PC-3 (cell line): ENCODE results near the gene PPFIA1. TPM values are rescaled to one million over a fixed set of nuclear protein-coding genes. Genes with fewer than 3 reads are reported as not detected.

Source experiments
- ATAC-seq: fragments of 200-7000 bp; cut with Tn5 transposase; 2 replicates; pipeline ENCODE4 v1.9.1; 2020; ENCODE audit warnings: mild to moderate bottlenecking, moderate library complexity
- BruUV-seq: library from RNA; stranded (reverse); fragments of 400-500 nt; replicated peaks from 2 replicates; lab custom pipeline; 2021; lab: Mats Ljungman, UMichigan
- CTCF ChIA-PET: fragments of 300-600 bp; sonication (Branson Sonifier 250); formaldehyde crosslinking; loops from one replicate; lab custom pipeline; 2022; ENCODE audit warnings: antibody characterized with exemption; lab: Charles Lee
- POLR2A ChIA-PET: fragments of 300-600 bp; sonication (Branson Sonifier 250); formaldehyde crosslinking; loops from one replicate; lab custom pipeline; 2022; ENCODE audit warnings: antibody characterized with exemption; ENCODE audit not compliant: unreplicated experiment; lab: Charles Lee
- DNase-seq: peaks from one replicate; pipeline ENCODE4 v3.0.0-alpha.2; 2015
- H2AFZ ChIP-seq: fragments of 300-600 bp; sonication (generic); 2 replicates; pipeline ENCODE4 v1.6.0; 2016; ENCODE audit warnings: antibody characterized with exemption, low read length
- H3F3A ChIP-seq: fragments of 300-600 bp; sonication (generic); one replicate; pipeline ENCODE4 v1.6.0; 2017; ENCODE audit warnings: antibody characterized with exemption, low read length, control low read depth, mild to moderate bottlenecking; ENCODE audit not compliant: unreplicated experiment
- H3K27ac ChIP-seq: fragments of 300-600 bp; sonication (generic); 2 replicates; pipeline ENCODE4 v1.5.1; 2016; ENCODE audit warnings: mild to moderate bottlenecking, low read length
- H3K27me3 ChIP-seq: fragments of 300-600 bp; sonication (generic); 2 replicates; pipeline ENCODE4 v1.6.1; 2016; ENCODE audit warnings: low read length, mixed read lengths
- H3K36me3 ChIP-seq: fragments of 300-600 bp; sonication (generic); 2 replicates; pipeline ENCODE4 v1.6.1; 2016; ENCODE audit warnings: low read depth, mixed run types, low read length, mixed read lengths
- H3K4me1 ChIP-seq: fragments of 300-600 bp; sonication (generic); 2 replicates; pipeline ENCODE4 v1.5.1; 2016; ENCODE audit warnings: low read length; ENCODE audit not compliant: insufficient read depth
- H3K4me2 ChIP-seq: fragments of 300-600 bp; sonication (generic); 2 replicates; pipeline ENCODE4 v1.6.0; 2016; ENCODE audit warnings: low read length
- H3K4me3 ChIP-seq: fragments of 300-600 bp; sonication (generic); 2 replicates; pipeline ENCODE4 v1.5.1; 2016; ENCODE audit warnings: mild to moderate bottlenecking, low read length, mixed read lengths
- H3K79me2 ChIP-seq: fragments of 300-600 bp; sonication (generic); 2 replicates; pipeline ENCODE4 v1.6.1; 2017; ENCODE audit warnings: low read length, mixed read lengths
- H3K9ac ChIP-seq: fragments of 300-600 bp; sonication (generic); 2 replicates; pipeline ENCODE4 v1.6.0; 2016; ENCODE audit warnings: mild to moderate bottlenecking, low read length
- H3K9me2 ChIP-seq: fragments of 300-600 bp; sonication (generic); replicated peaks from 2 replicates; pipeline ENCODE4 v1.6.1; 2016; ENCODE audit warnings: mixed run types, low read length, mixed read lengths
- H3K9me3 ChIP-seq: fragments of 300-600 bp; sonication (generic); 2 replicates; pipeline ENCODE4 v1.6.1; 2016; ENCODE audit warnings: low read length, mixed read lengths
- H4K20me1 ChIP-seq: fragments of 300-600 bp; sonication (generic); 2 replicates; pipeline ENCODE4 v1.6.1; 2016; ENCODE audit warnings: low read length, mixed read lengths
- EZH2 ChIP-seq: fragments of 300-600 bp; sonication (generic); IDR thresholded peaks from one replicate; pipeline ENCODE4 v1.6.1; 2017; ENCODE audit warnings: antibody characterized with exemption, mild to moderate bottlenecking, low read length; ENCODE audit not compliant: unreplicated experiment
- EZH2phosphoT487 ChIP-seq: fragments of 300-600 bp; sonication (generic); IDR thresholded peaks from 2 replicates; pipeline ENCODE4 v1.6.1; 2018; ENCODE audit warnings: mild to moderate bottlenecking, antibody characterized with exemption, low read length, borderline replicate concordance
- intact Hi-C: fragments of 100-400 bp; cut with micrococcal nuclease; formaldehyde crosslinking; loops from 2 replicates; pipeline ENCODE4 v1.9.0; 2023
- total RNA-seq: library from RNA; depleted of rRNA; stranded (reverse); fragments of >200 nt; gene quantifications from 2 replicates; pipeline ENCODE4 v1.2.3, GENCODE V29; 2014
- TF ChIP-seq, protein P1 (sequence below): fragments of 300-600 bp; sonication (generic); conservative IDR thresholded peaks from 2 replicates; pipeline ENCODE4 v1.5.1; 2017; ENCODE audit warnings: antibody characterized with exemption, low read depth, mild to moderate bottlenecking, low read length

The PPFIA1 gene
- total RNA-seq, 1 experiment from 2014 or later, result 57.5 TPM

DNA sequence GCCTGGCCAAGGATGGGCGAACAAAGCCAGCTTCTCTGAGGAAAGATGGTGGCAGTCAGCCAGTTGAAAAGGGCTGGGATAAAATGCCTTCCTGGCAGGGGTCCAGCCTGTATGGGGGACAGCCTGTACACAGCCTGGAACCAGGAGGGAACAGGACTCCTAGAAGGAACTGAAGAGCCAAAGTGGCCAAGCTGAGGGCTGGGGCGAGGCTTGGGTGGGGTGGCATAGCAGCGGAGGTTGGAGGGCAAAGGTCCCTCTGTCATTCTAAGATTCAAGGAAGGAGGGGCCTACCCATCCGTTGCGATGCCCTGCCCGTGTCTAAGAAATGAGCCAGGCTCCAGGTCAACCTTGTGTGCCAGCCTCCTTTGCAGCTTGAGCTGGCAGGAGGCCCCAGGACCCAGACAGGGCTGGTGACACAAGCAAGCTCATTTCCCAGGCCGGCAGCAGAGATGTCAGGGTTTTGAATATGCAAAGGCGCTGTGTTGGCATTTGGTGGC lies 44.8 kb upstream of the PPFIA1 start:
- DNase-seq (no peak), ATAC-seq (no peak; the same call in 1 of the 2 replicates)
- H3K27ac ChIP-seq, result no peak overlapping the region
- no peaks in the 10 kb centered on the region for H3K9me2 ChIP-seq
- H3K4me1 ChIP-seq, result no peaks in the 10 kb centered on the region
- H2AFZ ChIP-seq, result no peak overlapping the region
- no TSS peak for BruUV-seq
- POLR2A ChIA-PET, result no interaction called here
- CTCF ChIA-PET, result no interaction called here
- H3K27me3 ChIP-seq, result no peaks in the 10 kb centered on the region
- H3K4me3 ChIP-seq, result no peak overlapping the region
- no peaks in the 10 kb centered on the region for H3F3A ChIP-seq
- H3K4me2 ChIP-seq, result no peak overlapping the region
- no peaks in the 10 kb centered on the region for H4K20me1 ChIP-seq
- no peaks in the 10 kb centered on the region for H3K79me2 ChIP-seq
- H3K9me3 ChIP-seq, result no peaks in the 10 kb centered on the region
- H3K36me3 ChIP-seq, result no peaks in the 10 kb centered on the region
- intact Hi-C loops, result no loop called here
- H3K9ac ChIP-seq, result no peak overlapping the region
- TF ChIP-seq EZH2phosphoT487 (no peak), EZH2 (no peak)
- TF ChIP-seq, protein P1, sequence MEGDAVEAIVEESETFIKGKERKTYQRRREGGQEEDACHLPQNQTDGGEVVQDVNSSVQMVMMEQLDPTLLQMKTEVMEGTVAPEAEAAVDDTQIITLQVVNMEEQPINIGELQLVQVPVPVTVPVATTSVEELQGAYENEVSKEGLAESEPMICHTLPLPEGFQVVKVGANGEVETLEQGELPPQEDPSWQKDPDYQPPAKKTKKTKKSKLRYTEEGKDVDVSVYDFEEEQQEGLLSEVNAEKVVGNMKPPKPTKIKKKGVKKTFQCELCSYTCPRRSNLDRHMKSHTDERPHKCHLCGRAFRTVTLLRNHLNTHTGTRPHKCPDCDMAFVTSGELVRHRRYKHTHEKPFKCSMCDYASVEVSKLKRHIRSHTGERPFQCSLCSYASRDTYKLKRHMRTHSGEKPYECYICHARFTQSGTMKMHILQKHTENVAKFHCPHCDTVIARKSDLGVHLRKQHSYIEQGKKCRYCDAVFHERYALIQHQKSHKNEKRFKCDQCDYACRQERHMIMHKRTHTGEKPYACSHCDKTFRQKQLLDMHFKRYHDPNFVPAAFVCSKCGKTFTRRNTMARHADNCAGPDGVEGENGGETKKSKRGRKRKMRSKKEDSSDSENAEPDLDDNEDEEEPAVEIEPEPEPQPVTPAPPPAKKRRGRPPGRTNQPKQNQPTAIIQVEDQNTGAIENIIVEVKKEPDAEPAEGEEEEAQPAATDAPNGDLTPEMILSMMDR, result no peak

DNA sequence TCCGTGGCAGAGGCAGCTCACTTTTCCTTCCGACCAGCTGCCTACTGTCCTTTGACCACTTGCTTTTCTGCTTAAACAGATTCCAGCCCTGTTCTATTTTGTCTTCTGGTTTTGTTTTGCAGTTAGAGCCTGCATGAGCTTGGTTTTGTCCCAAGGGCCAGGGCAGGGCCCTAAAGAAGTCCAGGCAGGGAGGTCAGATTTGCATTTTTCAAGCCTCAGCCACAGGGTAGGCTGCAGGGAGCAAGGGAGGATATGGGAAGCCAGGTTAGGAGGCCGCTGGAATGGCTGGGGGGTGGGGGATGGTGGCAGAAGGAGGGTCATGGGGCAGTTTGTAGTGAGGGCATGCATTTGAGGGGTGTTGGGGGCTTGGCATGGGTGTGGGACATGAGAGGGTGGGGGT lies 44.3 kb upstream of the PPFIA1 start:
- ChIA-PET CTCF (no interaction called here), POLR2A (interaction anchor here (0.6 kb wide), 1 partner anchor 13 kb away, joined by 8 read pairs; no protein-coding TSS in a partner anchor)
- H3K9me3 ChIP-seq, result no peaks in the 10 kb centered on the region
- H3K4me3 ChIP-seq, result no peak overlapping the region
- no peak overlapping the region for H3K9ac ChIP-seq
- no peak overlapping the region for H3K27ac ChIP-seq
- no peak overlapping the region for H3K4me2 ChIP-seq
- H3K27me3 ChIP-seq, result no peaks in the 10 kb centered on the region
- intact Hi-C loops, result no loop called here
- no peaks in the 10 kb centered on the region for H3K9me2 ChIP-seq
- TF ChIP-seq EZH2 (no peak), EZH2phosphoT487 (no peak)
- TF ChIP-seq, protein P1, result no peak
- BruUV-seq, result no TSS peak
- H4K20me1 ChIP-seq, result no peaks in the 10 kb centered on the region
- DNase-seq (no peak), ATAC-seq (no peak)
- no peaks in the 10 kb centered on the region for H3K4me1 ChIP-seq
- no peak overlapping the region for H2AFZ ChIP-seq
- H3F3A ChIP-seq, result no peaks in the 10 kb centered on the region
- H3K36me3 ChIP-seq, result no peaks in the 10 kb centered on the region
- no peaks in the 10 kb centered on the region for H3K79me2 ChIP-seq

DNA sequence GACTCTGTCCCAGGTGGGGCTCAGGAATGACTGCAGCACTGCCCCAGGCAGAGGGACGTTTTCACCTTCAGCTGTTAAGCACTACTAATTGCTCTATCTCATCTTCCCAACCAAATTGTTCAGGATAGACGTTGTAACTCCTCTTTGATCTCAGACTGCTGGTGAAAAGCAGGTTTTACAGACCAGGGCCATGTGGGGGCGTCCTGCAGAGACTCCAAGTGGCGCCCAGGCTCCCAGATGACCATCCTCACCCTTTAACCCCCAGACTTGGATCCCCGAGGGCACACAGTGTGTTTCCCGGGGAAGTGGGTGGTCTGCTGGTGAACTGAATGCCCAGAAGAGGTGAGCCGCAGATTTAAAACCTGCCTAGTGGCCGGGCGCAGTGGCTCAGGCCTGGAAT lies 43.5 kb upstream of the PPFIA1 start:
- H3K27ac ChIP-seq, result no peak overlapping the region
- no peaks in the 10 kb centered on the region for H3K9me2 ChIP-seq
- no peaks in the 10 kb centered on the region for H3K36me3 ChIP-seq
- ATAC-seq, result no peak
- intact Hi-C loops, result no loop called here
- POLR2A ChIA-PET, result no interaction called here
- no peak overlapping the region for H3K9ac ChIP-seq
- H3K79me2 ChIP-seq, result no peaks in the 10 kb centered on the region
- BruUV-seq, result no TSS peak
- no peaks in the 10 kb centered on the region for H4K20me1 ChIP-seq
- H3F3A ChIP-seq, result no peaks in the 10 kb centered on the region
- TF ChIP-seq EZH2phosphoT487 (no peak), EZH2 (no peak)
- TF ChIP-seq, protein P1, result peak; percentile 63
- H3K9me3 ChIP-seq, result no peaks in the 10 kb centered on the region
- H2AFZ ChIP-seq, result no peak overlapping the region
- H3K27me3 ChIP-seq, result no peaks in the 10 kb centered on the region
- no peak overlapping the region for H3K4me3 ChIP-seq
- H3K4me1 ChIP-seq, result no peaks in the 10 kb centered on the region
- CTCF ChIA-PET, result no interaction called here
- DNase-seq, result peak; percentile 33
- no peak overlapping the region for H3K4me2 ChIP-seq
